Endodermal cell (in vitro differentiated cells): ENCODE results near the gene ADNP. TPM values are rescaled to one million over a fixed set of nuclear protein-coding genes. Genes with fewer than 3 reads are reported as not detected.

Source experiments
- DNase-seq: peaks from one replicate; pipeline ENCODE4 v3.0.0-alpha.2; 2017
- H3K27ac ChIP-seq: 2 replicates; pipeline ENCODE4 v1.5.1; 2013; ENCODE audit warnings: mild to moderate bottlenecking, low read depth, low read length, moderate library complexity
- H3K27me3 ChIP-seq: 2 replicates; pipeline ENCODE4 v1.6.1; 2013; ENCODE audit warnings: mild to moderate bottlenecking, low read length, moderate library complexity; ENCODE audit not compliant: insufficient read depth, control insufficient read depth, poor library complexity, severe bottlenecking
- H3K36me3 ChIP-seq: 2 replicates; pipeline ENCODE4 v1.7.0; 2013; ENCODE audit warnings: mild to moderate bottlenecking, low read length, moderate library complexity; ENCODE audit not compliant: control insufficient read depth, insufficient read depth
- H3K4me1 ChIP-seq: one replicate; pipeline ENCODE4 v1.7.0; 2013; ENCODE audit warnings: low read length; ENCODE audit not compliant: control insufficient read depth, insufficient read depth
- H3K4me3 ChIP-seq: 2 replicates; pipeline ENCODE4 v1.5.1; 2013; ENCODE audit warnings: mild to moderate bottlenecking, low read length, moderate library complexity
- H3K9ac ChIP-seq: 2 replicates; pipeline ENCODE4 v1.6.1; 2013; ENCODE audit warnings: mild to moderate bottlenecking, low read length, moderate library complexity; ENCODE audit not compliant: poor library complexity, severe bottlenecking; ENCODE audit errors: extremely low read depth
- H3K9me3 ChIP-seq: 2 replicates; pipeline ENCODE4 v1.6.1; 2013; ENCODE audit warnings: mild to moderate bottlenecking, low read length, moderate library complexity; ENCODE audit not compliant: control insufficient read depth
- H3K27ac Mint-ChIP-seq: 2 replicates; pipeline ENCODE4 v1.8.0; 2020; ENCODE audit warnings: mixed read lengths
- H3K27me3 Mint-ChIP-seq: 2 replicates; pipeline ENCODE4 v1.8.0; 2021; ENCODE audit warnings: mild to moderate bottlenecking, mixed read lengths; ENCODE audit not compliant: insufficient read depth
- H3K36me3 Mint-ChIP-seq: 2 replicates; pipeline ENCODE4 v1.8.0; 2020; ENCODE audit warnings: low read depth, mixed read lengths
- H3K4me1 Mint-ChIP-seq: 2 replicates; pipeline ENCODE4 v1.8.0; 2020; ENCODE audit warnings: mixed read lengths
- H3K4me3 Mint-ChIP-seq: 2 replicates; pipeline ENCODE4 v1.8.0; 2020; ENCODE audit warnings: mild to moderate bottlenecking, moderate library complexity, mixed read lengths
- H3K9me3 Mint-ChIP-seq: 2 replicates; pipeline ENCODE4 v1.8.0; 2020; ENCODE audit warnings: mild to moderate bottlenecking, mixed read lengths
- CTCF ChIP-seq: fragments of 200-600 bp; sonication (generic); conservative IDR thresholded peaks from 2 replicates; pipeline ENCODE4 v1.5.0; 2021; ENCODE audit warnings: antibody characterized with exemption, mild to moderate bottlenecking
- WGBS, 2 experiments: methylation state at CpG; one replicate each; pipeline versions ENCODE4 v1.1.5 to v1.1.7; 2013; ENCODE audit warnings: missing lambda C conversion rate in 2 of 2, mixed read lengths in 1 of 2; ENCODE audit not compliant: insufficient coverage in 1 of 2, insufficient read length in 1 of 2; 5-methylcytosine and 5-hydroxymethylcytosine counted together
- total RNA-seq, 2 donors: library from RNA; stranded (reverse); fragmentation: NEBNext Ultra II Directional in 1 of 2; extraction: Animal tissue kit (Norgen Biotek cat#: 25700) in 1 of 2; gene quantifications; 2 replicates in 1 of 2; 3 replicates in 1 of 2; pipeline ENCODE4 v1.2.1, GENCODE V29; 2021

ADNP gene
- total RNA-seq, 2 donors from 2014 or later = 136 to 152 TPM

- no peaks in the 10 kb centered on the region for H3K4me1 ChIP-seq
- DNase-seq = no peak
- no peaks in the 10 kb centered on the region for H3K27me3 ChIP-seq
- H3K4me3 Mint-ChIP-seq = no peak overlapping the region
- no peak for TF ChIP-seq CTCF
- H3K27ac ChIP-seq = no peak overlapping the region
- H3K9me3 Mint-ChIP-seq = no peaks in the 10 kb centered on the region
- H3K9me3 ChIP-seq = no peaks in the 10 kb centered on the region
- H3K4me1 Mint-ChIP-seq = no peaks in the 10 kb centered on the region
- H3K4me3 ChIP-seq = no peak overlapping the region
- WGBS, 2 experiments = 78 to 95% methylated on average over 2 to 3 of the region's 4 CpGs
- peaks cover 91% of the 10 kb centered on the region for H3K36me3 ChIP-seq
- no peak overlapping the region for H3K9ac ChIP-seq
- H3K27ac Mint-ChIP-seq = no peak overlapping the region
- peaks cover 67% of the 10 kb centered on the region for H3K36me3 Mint-ChIP-seq
- H3K27me3 Mint-ChIP-seq = no peaks in the 10 kb centered on the region
Measured at GRCh38 chr20:50948132-50948785, 17.0 kb upstream of the ADNP start.

DNA sequence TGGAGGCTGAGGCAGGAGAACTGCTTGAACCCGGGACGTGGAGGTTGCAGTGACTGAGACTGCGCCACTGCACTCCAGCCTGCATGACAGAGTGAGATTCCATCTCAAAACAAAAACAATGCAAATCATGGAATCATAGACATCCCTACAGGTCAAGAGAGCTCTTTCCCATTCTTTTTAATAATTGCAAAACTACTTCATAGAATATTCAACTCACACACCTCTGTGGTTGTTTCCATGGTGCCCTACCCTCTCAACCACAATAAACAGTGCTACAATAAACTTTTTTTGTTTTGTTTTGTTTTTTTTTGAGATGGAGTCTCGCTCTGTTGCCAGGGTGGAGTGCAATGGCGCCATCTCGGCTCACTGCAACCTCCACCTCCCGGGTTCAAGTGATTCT is 11.8 kb upstream of the ADNP start:
- Histone ChIP-seq H3K9ac (no peak overlapping the region), H3K9me3 (no peaks in the 10 kb centered on the region), H3K27me3 (no peaks in the 10 kb centered on the region), H3K36me3 (peaks cover 81% of the 10 kb centered on the region), H3K27ac (no peak overlapping the region), H3K4me3 (no peak overlapping the region), H3K4me1 (no peaks in the 10 kb centered on the region)
- Mint-ChIP-seq H3K9me3 (no peaks in the 10 kb centered on the region), H3K4me1 (no peaks in the 10 kb centered on the region), H3K27ac (no peak overlapping the region), H3K4me3 (no peak overlapping the region), H3K27me3 (no peaks in the 10 kb centered on the region), H3K36me3 (peaks cover 69% of the 10 kb centered on the region)
- TF ChIP-seq CTCF = no peak
- DNase-seq = no peak
- 92 to 93% methylated on average over 7 of the region's 7 CpGs for WGBS, 2 experiments

DNA sequence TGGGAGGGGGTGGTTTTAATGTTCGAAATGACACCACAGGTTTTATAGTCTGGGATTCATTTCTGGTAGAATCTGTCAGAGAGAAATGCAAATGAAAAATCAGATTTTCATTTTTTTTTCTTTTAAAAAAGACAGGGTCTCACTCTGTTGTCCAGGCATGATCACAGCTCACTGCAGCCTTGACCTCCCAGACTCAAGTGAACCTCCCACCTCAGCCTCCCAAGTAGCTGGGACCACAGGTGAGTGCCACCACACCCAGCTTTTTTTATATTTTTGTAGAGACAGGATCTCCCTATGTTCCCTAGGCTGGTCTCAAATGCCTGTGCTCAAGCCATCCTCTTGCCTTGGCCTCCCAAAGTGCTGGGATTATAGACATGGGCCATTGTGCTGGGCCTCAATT is 2.4 kb upstream of the ADNP start:
- no peak overlapping the region for H3K27ac Mint-ChIP-seq
- TF ChIP-seq CTCF = no peak
- H3K4me1 ChIP-seq = peaks cover 2% of the 10 kb centered on the region
- peaks cover 69% of the 10 kb centered on the region for H3K36me3 ChIP-seq
- WGBS, 2 experiments = 100% methylated on average over 1 of the region's 1 CpG; no CpG with 5 or more reads in 1 of the 2 experiments
- no peak overlapping the region for H3K27ac ChIP-seq
- no peak for DNase-seq
- no peaks in the 10 kb centered on the region for H3K27me3 Mint-ChIP-seq
- peaks cover 58% of the 10 kb centered on the region for H3K36me3 Mint-ChIP-seq
- H3K27me3 ChIP-seq = no peaks in the 10 kb centered on the region
- H3K9me3 Mint-ChIP-seq = no peaks in the 10 kb centered on the region
- no peak overlapping the region for H3K4me3 ChIP-seq
- no peak overlapping the region for H3K4me3 Mint-ChIP-seq
- H3K9ac ChIP-seq = no peak overlapping the region
- H3K4me1 Mint-ChIP-seq = peaks cover 10% of the 10 kb centered on the region
- no peaks in the 10 kb centered on the region for H3K9me3 ChIP-seq
